ENCODE measurements around the gene PROX2. TPM values are rescaled to one million over a fixed set of nuclear protein-coding genes. Genes with fewer than 3 reads are reported as not detected.

Gene PROX2
- total RNA-seq, 2 donors from 2014 or later, result not detected

DNA sequence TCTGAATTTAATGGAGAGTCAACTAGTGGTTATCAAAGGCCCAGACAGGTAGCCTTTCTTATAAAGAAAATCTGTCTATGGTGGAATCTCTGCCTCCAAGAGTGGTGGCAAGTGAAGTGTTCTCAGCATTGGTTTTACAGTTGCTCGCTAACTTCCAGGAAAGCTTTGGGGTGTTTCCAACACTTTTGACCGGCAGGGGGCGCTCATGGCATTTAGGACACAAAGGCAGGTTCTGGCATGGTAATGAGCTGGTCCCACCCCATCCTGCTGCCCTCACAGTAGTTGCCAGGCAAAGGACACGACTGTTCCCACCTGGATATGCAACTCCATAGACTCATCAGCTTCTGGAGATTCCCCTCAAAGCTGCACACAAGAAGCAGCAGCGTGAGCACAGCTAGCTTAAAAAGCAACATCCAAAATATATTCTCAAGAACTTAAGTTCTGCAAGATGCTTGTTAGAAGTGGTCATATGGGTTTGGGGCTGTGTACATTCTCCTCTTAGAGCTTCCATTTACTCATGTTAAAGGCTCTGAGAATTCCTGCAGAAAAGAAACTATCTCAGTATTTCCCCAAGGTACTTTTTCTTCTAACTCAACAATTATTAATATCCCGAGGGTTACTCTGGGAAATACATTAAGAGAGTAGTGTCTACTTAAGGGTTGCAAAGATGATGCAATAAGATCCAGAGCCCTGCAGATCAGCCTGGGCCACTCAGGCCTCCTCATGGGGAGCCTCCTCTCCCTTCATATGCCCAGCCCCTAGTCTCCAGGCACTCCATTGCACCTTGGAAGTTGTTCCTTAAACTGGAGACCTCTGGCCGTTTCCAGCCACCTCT is 14.8 kb downstream of the PROX2 start:
- H3K36me3 Mint-ChIP-seq (ENCODE audit: low read depth), result no peaks in the 10 kb centered on the region
- H3K9me3 ChIP-seq (ENCODE audit: control insufficient read depth, low read length, poor library complexity, severe bottlenecking), result no peaks in the 10 kb centered on the region
- H3K4me3 Mint-ChIP-seq, result no peak overlapping the region
- H3K27me3 Mint-ChIP-seq, result peaks cover 5% of the 10 kb centered on the region
- DNase-seq (peak; percentile 77 to 93 (median 84)), ATAC-seq (peak; percentile 77)
- H3K27ac Mint-ChIP-seq, result no peak overlapping the region
- peaks cover under 1% of the 10 kb centered on the region for H3K4me1 Mint-ChIP-seq

DNA sequence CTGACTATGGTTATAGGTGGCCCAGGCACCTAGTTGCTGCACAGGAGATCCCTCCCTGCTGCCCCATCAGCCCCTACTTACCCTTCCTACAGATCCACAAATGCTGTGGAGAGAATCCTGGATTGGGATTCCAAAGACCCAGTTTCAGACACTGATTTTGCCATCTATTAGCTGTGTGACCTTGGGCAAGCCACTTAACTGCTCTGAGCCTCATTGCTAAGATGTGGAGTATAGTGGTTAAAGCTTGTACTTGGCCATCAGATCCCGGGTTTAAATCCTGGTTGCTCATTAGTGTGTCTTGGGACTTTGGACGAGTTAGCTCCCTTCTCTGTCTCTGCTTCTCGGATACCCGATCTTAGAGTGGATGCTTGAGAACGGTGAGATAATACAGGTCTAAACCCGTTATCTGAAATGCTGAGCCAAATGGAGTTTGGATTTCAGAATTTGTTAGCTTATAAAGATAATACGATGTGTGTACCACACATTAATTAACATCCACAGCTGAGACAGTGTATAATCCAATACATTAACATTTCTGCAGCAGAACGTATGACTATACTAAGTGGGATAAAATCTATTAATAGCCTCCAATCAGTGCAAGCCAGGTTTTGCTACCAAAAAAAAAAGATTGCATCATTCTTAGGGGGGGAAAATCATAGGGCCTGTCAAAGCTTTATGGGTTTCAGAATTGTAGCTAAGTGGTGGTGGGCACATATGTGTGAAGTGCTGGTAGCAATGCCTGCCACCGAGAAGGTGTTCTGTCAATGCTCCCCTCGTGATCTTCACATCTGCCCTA is 16.0 kb downstream of the PROX2 start:
- no peak overlapping the region for H3K27ac Mint-ChIP-seq
- ATAC-seq, result no peak
- no peaks in the 10 kb centered on the region for H3K9me3 ChIP-seq (ENCODE audit: control insufficient read depth, low read length, poor library complexity, severe bottlenecking)
- no peaks in the 10 kb centered on the region for H3K36me3 Mint-ChIP-seq (ENCODE audit: low read depth)
- no peak overlapping the region for H3K4me3 Mint-ChIP-seq
- H3K27me3 Mint-ChIP-seq, result peaks cover 5% of the 10 kb centered on the region
- DNase-seq, result no peak
- H3K4me1 Mint-ChIP-seq, result no peaks in the 10 kb centered on the region

DNA sequence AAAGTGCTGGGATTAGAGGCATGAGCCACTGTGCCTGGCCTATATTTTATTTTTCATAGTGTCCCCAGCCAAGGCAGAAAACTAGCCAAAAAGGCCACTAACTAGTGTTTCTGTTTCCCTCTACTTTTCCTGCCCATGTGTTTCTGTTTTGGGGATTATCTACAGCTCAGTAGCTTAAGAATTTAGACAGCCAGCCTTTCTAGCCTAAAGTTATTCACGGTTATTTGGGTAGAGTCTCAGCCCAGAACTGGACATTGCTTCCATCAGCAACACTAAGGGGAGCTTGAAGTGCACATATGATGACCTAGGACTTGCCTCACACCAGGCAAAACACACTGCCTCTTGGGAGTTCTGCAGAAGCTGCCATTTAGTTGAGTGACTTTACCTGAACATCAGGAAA is 17.9 kb downstream of the PROX2 start:
- no peak overlapping the region for H3K4me3 Mint-ChIP-seq
- H3K9me3 ChIP-seq (ENCODE audit: control insufficient read depth, low read length, poor library complexity, severe bottlenecking), result no peaks in the 10 kb centered on the region
- H3K4me1 Mint-ChIP-seq, result peaks cover 9% of the 10 kb centered on the region
- DNase-seq (no peak), ATAC-seq (no peak)
- no peaks in the 10 kb centered on the region for H3K36me3 Mint-ChIP-seq (ENCODE audit: low read depth)
- H3K27me3 Mint-ChIP-seq, result no peaks in the 10 kb centered on the region
- no peak overlapping the region for H3K27ac Mint-ChIP-seq

DNA sequence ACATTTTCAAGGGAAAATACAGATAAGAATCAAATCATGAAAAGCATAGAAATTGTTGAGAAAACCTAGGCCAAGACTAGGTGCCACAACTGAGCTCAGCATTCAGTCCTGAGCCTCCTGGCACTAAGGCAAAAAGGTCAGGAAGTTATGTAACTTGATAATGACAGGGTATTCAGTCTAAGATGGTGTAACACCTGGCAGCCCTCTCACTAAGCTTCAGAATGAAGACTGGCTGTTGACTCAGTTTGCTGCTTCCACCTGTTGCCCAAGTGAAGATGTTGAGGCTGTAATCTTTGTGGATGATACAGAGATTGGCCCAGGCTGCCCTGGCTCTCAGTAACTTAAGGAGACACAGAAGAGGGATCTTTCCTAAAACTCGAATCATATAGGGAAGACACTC is 19.6 kb downstream of the PROX2 start:
- no peaks in the 10 kb centered on the region for H3K36me3 Mint-ChIP-seq (ENCODE audit: low read depth)
- H3K27ac Mint-ChIP-seq, result no peak overlapping the region

DNA sequence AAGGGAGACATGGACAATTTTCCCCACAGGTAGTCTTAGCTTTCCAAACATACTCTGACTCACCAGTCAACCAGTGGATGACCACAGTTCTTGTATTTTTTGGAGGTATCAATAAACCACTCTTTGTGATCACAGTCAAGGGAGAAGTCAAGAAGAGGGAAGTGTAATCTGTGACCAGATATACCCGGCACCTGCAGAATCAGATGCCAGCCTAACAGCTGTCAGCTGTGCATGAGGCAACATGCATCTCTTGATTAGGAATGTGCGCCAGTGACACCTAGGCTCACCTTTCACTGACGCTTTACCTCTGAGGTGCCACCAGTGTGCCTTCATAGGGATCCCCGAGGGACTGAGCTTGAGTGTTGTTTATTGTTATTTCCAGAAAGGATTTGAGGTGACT is 20.0 kb downstream of the PROX2 start:
- no peaks in the 10 kb centered on the region for H3K27me3 Mint-ChIP-seq
- H3K36me3 Mint-ChIP-seq (ENCODE audit: low read depth), result no peaks in the 10 kb centered on the region
- DNase-seq (no peak), ATAC-seq (no peak)
- H3K4me3 Mint-ChIP-seq, result no peak overlapping the region
- H3K9me3 ChIP-seq (ENCODE audit: control insufficient read depth, low read length, poor library complexity, severe bottlenecking), result no peaks in the 10 kb centered on the region
- H3K27ac Mint-ChIP-seq, result no peak overlapping the region
- H3K4me1 Mint-ChIP-seq, result peaks cover 14% of the 10 kb centered on the region

More for the DNA sequence above, 19.6 kb downstream of the PROX2 start:
- no peak for ATAC-seq
- Mint-ChIP-seq H3K4me1 (peaks cover 14% of the 10 kb centered on the region), H3K27me3 (no peaks in the 10 kb centered on the region), H3K4me3 (no peak overlapping the region)
- DNase-seq, result no peak
- no peaks in the 10 kb centered on the region for H3K9me3 ChIP-seq (ENCODE audit: control insufficient read depth, low read length, poor library complexity, severe bottlenecking)

DNA sequence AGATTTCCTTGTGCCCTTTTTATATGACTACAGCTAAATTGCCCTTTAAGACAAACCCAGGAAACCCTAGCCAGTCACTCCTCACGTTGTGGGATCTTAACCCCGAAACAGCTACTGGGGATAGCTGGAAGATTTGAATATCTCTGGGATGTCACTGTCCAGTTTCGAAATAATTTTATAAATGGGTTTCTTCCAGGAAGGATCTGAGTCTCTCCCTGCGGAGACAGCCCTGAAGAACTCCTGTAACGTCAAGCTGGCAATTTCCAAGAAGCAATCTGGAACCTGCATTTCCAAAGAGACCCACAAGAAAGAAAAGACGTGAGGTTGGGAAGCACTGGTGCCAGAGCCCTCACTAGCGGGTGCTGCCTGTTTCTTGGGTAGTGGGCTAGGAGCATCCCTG is 20.9 kb downstream of the PROX2 start:
- Mint-ChIP-seq H3K36me3 (ENCODE audit: low read depth) (no peaks in the 10 kb centered on the region), H3K4me1 (peaks cover 14% of the 10 kb centered on the region), H3K27me3 (no peaks in the 10 kb centered on the region), H3K27ac (no peak overlapping the region), H3K4me3 (no peak overlapping the region)
- DNase-seq, result no peak
- ATAC-seq, result no peak
- H3K9me3 ChIP-seq (ENCODE audit: control insufficient read depth, low read length, poor library complexity, severe bottlenecking), result no peaks in the 10 kb centered on the region

DNA sequence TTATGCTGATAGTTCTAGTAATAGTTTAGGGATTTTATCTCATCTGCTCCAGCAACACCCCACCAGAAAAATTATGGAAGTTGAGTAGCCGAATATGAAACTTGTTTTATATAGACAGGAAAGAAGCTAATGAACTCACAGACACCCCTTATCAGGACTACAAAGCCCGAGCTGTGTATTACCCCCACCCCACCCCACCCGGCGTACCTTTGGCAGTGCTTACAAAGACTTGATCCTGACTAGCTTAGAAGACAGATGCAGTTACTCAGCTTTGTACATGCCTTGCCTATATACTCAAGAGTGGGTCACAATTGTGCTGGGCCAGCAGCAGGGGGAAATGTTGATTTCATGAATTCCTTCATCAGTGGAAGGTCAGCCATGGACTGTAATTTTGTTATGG is 22.4 kb downstream of the PROX2 start:
- no peak for ATAC-seq
- H3K4me1 Mint-ChIP-seq, result peaks cover 16% of the 10 kb centered on the region
- DNase-seq, result no peak
- no peaks in the 10 kb centered on the region for H3K36me3 Mint-ChIP-seq (ENCODE audit: low read depth)
- H3K9me3 ChIP-seq (ENCODE audit: control insufficient read depth, low read length, poor library complexity, severe bottlenecking), result no peaks in the 10 kb centered on the region
- no peaks in the 10 kb centered on the region for H3K27me3 Mint-ChIP-seq
- no peak overlapping the region for H3K4me3 Mint-ChIP-seq
- H3K27ac Mint-ChIP-seq, result no peak overlapping the region

DNA sequence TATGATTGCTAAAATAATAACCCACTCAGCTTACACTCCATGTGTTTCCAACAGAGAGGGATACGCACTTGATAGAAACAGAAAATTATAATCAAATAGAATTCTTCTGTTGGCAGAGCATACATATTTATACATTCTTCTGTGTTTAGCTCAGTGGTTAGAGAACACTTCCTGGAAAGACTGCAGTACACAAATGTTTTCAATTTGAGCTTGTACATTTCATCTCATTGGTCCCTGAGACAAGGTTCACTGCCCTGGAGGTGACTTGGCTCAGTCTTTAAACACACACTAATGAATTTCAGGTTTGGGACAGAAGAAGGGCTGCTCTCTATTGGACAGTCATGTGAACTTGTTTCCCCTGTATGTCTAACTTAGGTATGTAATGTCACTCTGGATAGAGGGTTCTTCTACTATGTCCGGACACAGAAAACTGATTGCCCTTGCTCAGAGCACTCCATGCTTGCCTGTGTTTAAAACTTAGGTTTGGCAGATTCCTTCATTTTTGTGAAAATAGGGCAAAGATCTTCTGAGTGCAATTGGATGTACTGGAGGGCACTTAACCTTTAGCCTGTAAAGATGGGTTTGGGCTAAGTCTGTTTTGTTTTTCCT is 22.9 kb downstream of the PROX2 start:
- H3K27ac Mint-ChIP-seq, result peak overlapping the region; percentile 65
- H3K4me3 Mint-ChIP-seq, result no peak overlapping the region
- H3K27me3 Mint-ChIP-seq, result no peaks in the 10 kb centered on the region
- H3K4me1 Mint-ChIP-seq, result peaks cover 16% of the 10 kb centered on the region
- H3K36me3 Mint-ChIP-seq (ENCODE audit: low read depth), result no peaks in the 10 kb centered on the region
- ATAC-seq (peak; percentile 44), DNase-seq (no peak)
- no peaks in the 10 kb centered on the region for H3K9me3 ChIP-seq (ENCODE audit: control insufficient read depth, low read length, poor library complexity, severe bottlenecking)

DNA sequence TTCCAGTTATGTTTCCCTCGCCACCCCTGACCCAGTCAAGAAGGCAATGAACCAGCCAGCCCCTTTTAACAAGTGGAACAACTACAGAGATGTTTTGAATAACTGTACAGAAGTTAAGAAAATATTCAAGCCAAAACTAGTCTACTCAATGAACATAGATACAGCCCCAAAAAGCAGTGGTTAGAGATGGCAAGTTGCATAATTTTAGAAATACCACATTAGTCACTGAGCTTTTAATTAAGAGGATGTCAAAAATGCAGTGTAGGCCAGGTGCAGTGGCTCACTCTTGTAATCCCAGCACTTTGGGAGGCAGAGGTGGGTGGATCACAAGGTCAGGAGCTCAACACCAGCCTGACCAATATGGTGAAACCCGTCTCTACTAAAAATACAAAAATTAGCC is 27.2 kb downstream of the PROX2 start:
- no peak overlapping the region for H3K4me3 Mint-ChIP-seq

DNA sequence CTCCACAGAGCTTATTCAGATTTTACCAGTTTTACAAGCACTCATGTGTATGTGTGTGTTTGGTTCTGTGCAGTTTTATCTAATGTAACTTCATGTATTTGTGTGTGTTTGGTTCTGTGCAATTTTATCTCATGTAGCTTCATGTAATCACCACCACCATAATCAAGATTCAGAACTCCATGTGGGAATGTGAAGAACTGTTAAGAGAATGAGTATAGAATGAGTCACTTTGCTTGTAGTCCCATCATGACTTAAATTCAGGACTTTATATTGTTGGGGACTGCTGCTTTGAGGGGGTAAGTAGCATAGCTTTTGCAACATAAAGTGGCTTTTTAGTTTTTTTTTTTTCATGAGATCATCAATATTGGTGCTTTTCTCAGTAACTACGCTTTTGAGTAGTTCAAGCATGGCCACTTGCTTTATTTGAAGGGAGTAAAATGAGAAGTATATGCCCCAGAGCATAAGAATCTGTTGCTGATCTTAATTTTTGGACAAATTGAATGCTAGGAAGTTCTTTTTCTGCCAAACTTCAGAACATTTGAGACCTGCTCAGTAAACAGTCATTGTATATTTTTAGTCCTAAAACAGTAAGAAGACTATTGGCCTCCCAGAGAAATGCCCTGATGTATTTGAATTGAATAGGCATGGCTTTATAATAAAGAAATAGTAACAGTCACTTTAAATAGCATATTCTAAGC is 28.8 kb downstream of the PROX2 start:
- H3K9me3 ChIP-seq (ENCODE audit: control insufficient read depth, low read length, poor library complexity, severe bottlenecking), result no peaks in the 10 kb centered on the region
- peaks cover 10% of the 10 kb centered on the region for H3K4me1 Mint-ChIP-seq

More for the DNA sequence above, 27.2 kb downstream of the PROX2 start:
- ATAC-seq, result no peak
- Mint-ChIP-seq H3K27ac (no peak overlapping the region), H3K4me1 (peaks cover 18% of the 10 kb centered on the region), H3K36me3 (ENCODE audit: low read depth) (no peaks in the 10 kb centered on the region), H3K27me3 (no peaks in the 10 kb centered on the region)
- no peaks in the 10 kb centered on the region for H3K9me3 ChIP-seq (ENCODE audit: control insufficient read depth, low read length, poor library complexity, severe bottlenecking)
- no peak for DNase-seq

DNA sequence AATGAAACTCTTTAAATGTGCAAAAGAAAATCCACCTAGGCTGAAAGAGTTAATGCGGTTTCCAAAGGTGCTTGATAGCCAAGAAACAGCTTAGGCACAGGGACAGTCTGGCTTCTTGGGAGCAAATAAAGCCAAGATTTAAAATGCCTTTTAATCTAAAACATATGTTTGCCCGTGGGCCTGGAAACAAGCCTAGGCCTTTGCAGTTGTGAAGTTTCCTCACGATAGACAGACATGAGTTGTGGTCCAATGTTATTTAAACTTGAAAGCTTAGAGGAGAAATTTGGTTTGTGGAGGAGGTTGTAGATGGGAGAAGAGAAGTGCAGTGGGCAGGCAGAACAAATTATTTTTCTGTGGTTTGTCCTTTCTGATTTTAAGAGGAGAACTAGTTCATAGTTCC is 29.8 kb downstream of the PROX2 start:
- no peak for DNase-seq
- Mint-ChIP-seq H3K4me3 (no peak overlapping the region), H3K36me3 (ENCODE audit: low read depth) (no peaks in the 10 kb centered on the region), H3K4me1 (peaks cover 18% of the 10 kb centered on the region), H3K27ac (peak overlapping the region; percentile 63), H3K27me3 (no peaks in the 10 kb centered on the region)
- no peaks in the 10 kb centered on the region for H3K9me3 ChIP-seq (ENCODE audit: control insufficient read depth, low read length, poor library complexity, severe bottlenecking)
- no peak for ATAC-seq

More for the DNA sequence above, 28.8 kb downstream of the PROX2 start:
- no peaks in the 10 kb centered on the region for H3K27me3 Mint-ChIP-seq
- DNase-seq (no peak), ATAC-seq (no peak)
- no peaks in the 10 kb centered on the region for H3K36me3 Mint-ChIP-seq (ENCODE audit: low read depth)
- H3K4me3 Mint-ChIP-seq, result no peak overlapping the region
- H3K27ac Mint-ChIP-seq, result no peak overlapping the region

DNA sequence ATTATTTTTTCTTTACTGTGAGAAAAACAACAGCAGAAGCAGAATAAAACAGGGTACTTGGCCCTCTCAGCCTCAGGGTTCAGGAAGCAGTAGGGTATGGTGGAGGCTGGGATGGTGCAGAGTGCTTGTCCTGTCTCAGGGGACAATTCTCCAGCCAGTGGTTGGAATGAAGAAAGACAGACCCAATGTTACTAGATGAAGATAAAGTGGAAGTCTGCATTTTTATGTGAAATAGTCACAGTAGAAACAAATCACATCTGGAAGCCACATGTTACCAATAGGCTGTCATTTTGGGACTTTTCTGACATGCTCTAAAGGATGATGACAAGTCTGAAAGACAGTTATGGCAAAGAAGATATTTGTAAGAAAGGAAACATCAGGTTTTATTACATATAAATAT is 32.3 kb downstream of the PROX2 start:
- H3K4me1 Mint-ChIP-seq, result peaks cover 23% of the 10 kb centered on the region
- no peaks in the 10 kb centered on the region for H3K27me3 Mint-ChIP-seq
- no peak overlapping the region for H3K27ac Mint-ChIP-seq
- ATAC-seq (no peak), DNase-seq (no peak)
- no peak overlapping the region for H3K4me3 Mint-ChIP-seq
- H3K9me3 ChIP-seq (ENCODE audit: control insufficient read depth, low read length, poor library complexity, severe bottlenecking), result no peaks in the 10 kb centered on the region
- H3K36me3 Mint-ChIP-seq (ENCODE audit: low read depth), result no peaks in the 10 kb centered on the region

All from T-helper 17 cell (primary cell).